ENCODE measurements around the gene VMP1.
"Not testable (repeated sequence)": the region's sequence is repeated elsewhere in the genome, so short reads cannot be mapped to it uniquely, and the experiment has no call there.

The VMP1 gene

DNA sequence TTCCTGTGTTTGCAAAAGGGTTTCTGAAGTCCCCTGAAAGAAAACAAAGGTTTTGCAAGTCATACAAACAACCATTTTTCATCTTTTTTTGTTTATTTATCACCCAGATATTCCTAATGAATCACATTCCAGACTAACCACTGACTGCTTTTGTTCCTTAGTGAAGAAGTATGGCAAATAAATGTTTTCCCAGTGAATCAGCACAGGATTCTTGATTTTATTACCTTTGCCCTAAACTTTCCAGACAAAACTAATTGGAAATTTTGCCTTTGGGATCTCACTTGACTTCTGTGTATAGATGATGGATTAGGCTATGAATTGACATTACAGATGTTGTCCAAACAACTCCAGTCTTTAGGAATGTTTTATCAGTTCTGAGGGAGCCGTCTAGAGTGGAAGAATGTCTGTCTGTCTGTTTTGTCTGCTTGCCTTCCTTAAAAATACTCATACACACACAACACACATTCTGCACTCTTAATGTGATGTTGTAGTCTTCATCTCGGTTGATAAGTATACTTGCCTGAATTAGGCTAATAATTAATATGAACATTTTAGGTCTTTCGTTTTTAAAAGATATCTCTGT is 48.9 kb downstream of the VMP1 start:
- DNase-seq: no peak

DNA sequence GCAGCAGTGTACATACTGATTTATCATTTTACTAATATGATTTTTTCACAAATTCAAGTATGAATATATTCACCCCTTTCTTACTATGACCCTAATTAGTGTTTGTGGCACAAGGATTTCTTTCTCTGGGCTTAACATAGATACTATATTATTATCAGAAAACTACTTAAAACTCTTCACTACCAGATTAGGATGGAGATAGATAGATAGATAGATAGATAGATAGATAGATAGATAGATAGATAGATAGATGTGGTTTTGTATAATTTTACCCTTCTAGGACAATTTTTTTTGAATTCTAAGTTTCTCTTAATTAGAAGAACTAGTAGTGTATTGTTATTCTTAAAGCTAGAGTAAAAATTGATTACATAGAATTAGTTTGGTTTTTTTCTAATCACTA is 49.6 kb downstream of the VMP1 start:
- no peak for DNase-seq

DNA sequence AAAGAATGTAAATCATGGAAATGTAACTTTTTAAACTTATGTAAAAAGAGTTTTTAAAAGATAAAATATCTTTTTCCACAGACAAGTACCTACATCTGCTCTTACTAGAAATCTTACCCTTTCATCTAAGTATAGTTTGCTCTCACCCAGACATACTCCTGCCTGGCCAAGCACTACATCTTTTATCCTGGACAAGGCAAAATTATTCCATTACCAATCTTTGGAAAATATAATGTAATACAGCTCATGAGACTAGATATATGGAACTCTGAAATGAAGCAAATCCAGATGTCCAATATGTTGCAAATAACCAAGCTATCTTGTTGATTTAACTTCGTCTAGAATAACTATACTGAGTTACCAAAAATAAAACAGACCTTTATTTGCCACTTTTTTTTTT is 50.0 kb downstream of the VMP1 start:
- no peak for DNase-seq

DNA sequence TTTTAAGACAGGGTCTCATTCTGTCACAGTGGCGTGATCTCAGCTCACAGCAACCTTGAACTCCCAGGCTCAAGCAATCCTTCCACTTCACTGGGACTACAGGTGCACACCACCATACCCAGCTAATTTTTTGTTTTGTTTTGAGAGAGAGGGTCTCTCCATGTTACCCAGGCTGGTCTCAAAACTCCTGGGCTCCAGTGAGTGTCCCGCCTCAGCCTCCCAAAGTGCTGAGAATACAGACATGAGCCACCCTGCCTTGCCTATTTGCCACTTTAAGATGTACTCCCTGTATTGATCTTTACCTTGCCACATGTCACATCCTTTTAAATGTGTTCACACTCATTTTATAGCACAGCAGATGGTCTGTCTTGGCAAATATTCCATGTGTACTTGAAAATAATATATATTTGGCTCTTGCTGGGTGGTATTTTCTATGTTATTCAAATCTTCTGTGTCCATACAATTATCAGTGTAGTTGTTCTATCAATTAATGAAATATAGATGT is 50.5 kb downstream of the VMP1 start:
- no peak for DNase-seq

DNA sequence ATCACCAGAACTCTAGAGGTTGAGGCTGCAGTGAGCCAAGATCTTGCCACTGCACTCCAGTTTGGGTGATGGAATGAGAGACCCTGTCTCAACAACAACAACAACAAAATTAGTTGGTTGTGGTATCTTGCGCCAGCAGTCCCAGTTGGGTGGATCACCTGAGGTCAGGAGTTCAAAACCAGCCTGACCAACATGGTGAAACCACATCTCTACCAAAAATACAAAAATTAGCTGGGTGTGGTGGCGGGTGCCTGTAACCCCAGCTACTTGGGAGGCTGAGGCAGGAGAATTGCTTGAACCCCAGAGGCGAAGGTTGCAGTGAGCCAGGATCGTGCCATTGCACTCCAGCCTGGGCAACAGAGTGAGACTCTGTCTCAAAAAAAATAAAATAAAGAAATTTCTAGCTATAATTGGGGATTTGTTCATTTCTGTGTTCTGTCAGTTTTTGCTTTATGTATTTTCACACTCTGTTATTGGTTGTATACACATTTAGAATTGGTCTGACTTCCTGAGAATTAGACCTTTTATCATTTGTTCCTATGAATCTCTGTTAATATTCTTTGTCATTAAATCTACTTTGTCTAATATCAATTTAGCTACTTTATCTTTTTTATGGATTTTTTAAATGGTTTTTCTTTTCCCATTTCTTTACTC is 51.7 kb downstream of the VMP1 start:
- not testable (repeated sequence) for DNase-seq

DNA sequence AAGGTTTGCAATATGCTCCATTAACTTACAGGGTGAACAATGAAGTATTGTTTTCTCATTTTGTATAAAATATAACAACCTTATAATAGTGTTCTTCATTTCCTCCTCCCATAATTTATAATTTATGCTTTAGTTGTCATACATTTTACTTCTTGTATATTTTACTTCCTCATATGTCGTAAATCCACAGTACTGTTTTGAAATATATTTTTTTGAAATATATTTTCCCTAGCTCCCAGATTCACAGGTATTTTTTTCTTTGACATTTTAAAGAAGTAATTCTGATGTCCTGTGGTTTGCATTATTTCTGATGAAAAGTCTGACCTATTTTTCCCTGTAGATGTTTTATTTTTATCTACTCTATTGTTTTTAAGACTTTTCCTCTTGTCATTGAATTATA is 52.7 kb downstream of the VMP1 start:
- DNase-seq: no peak

DNA sequence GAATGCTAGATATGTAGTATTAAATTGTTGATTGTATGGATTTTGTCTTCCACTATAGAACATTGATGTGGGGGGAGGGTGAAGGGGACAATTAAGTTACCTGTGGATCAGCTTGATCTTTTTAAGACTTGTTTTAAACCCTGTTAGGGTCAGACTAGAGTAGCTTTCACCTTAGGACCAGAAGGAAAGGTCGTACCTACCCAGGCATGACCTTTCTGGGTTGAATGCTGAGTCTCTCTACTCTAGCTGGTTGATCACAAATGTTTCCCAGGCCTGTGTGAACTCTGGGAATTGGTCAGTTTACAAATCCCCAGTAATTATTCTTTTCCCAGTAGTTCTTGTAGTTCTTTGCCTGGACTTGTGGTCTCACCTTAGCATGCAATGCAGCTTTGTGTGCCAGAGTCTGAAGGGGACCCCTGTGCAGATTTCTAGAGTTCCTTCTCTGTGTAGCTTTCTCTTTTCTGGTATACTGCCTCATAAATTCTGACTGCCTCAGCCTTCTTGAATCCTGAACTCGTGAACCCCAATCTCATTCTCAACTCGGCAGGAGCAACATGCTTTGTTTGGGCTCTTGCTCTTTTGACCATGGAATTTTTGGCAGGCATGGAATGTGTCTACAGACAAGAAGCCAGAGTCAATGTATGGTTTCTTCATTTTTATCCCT is 54.1 kb downstream of the VMP1 start:
- no peak for DNase-seq

DNA sequence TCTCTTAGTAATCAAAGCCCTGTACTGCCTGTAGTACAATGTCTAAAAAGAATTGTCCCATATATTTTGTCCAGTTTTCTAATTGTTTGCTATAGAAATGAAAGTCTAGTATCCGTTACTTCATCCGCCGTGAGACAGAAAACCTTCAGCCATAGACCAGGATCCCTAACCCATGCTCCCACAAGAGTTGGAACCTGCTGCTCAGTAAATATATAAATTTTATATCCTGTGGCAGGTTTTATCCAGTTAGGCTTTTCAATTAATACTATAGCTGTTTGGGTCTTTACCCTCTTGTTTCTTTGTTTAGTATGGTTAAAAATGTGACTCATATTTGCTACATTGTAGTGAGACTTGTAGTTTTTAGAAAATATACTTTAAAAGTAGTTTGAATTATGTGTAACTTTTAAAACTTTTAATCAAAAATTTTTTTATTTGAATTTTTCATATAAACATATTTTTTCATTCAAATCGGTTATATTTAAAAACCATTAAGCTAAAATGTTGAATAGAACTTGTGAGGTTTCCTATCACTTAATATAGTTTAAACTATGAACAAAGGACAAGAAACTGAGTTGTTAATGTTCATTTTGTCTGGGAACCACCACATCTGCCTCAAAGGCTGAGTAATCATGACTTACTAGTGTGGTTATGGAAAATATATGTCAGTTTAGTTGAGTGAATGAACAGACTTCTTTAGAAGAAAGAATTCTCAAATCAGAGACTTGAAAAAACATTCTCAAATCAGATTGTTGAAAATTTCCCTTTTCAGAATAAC is 54.8 kb downstream of the VMP1 start:
- DNase-seq: no peak

DNA sequence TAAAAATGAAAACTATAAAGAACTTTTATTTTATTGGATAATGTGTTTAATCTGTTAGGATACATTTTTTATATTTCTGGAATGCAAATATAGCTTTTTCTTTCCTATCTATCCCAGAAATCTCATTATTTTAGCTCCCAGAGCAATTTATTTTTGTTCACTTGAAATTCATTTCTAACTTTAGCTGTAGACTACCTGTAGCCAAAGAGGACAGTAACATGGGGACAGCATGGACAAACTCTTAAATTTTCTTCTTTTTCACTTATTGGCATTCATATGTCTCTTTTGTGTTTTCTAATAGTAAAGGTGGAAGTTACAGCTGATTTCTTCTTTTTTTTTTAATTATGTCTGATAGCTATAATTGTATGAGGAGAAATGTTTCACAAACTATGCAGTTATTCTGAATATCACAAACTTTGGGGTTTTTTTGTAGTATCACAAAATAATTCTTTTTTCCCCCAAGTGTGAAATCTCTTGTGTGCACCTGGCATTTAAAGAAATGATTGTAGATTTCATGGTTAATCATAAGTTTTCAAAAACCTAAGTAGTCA is 55.4 kb downstream of the VMP1 start:
- no peak for DNase-seq

DNA sequence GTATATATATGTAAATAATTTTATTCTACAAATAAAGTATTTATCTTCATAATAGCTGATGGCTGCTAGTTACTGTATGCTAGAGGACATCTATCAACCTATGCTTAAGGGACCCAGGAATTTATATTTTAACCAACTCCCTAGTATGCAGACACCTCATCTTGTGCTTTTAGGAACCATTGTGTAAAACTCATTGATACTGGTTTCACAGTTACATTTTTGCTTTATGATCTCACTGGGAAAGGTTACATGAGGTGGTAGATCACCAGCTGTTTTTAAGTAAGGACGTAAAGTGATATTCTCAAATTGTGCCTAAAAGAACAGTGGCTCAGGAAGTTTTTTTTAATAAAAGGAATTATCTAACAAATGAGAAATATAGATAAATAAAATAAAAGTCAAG is 56.4 kb downstream of the VMP1 start:
- DNase-seq: no peak

DNA sequence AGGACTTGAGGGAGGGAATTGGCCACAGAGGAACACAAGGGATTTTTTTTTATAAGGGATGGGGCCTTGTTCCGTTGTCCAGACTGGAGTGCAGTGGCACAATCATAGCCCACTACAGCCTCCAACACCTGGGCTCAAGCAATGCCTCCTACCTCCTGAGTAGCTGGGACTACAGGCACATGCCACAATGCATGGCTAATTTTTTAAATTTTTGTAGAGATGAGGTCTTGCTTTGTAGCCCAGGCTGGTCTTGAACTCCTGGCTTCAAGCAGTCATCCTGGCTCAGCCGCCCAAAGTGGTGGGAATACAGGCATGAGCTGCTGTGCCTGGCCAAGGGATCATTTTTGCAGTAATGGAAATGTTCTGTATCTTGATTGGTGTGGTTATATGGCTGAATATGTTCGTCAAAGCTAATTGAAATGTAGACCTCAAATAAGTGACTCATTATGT is 56.9 kb downstream of the VMP1 start:
- peak; percentile 67 for DNase-seq

DNA sequence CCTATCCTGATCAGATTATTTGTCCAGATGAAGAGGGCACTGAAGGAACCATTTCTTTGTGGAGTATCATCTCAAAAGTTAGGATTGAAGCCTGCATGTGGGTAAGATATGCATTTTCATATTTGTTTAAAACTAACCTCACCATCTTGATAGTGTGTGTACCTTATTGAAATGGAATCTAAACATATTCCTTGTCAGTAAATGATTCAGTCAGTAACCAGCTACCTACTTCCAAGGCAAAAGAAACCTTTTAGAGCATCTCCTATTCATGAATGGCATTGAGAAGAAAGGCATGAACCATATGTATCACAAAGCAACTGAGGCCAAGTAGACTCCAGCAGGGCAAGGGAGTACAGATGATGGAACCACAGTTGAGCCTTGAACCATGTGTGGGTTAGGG is 57.6 kb downstream of the VMP1 start:
- DNase-seq: no peak

DNA sequence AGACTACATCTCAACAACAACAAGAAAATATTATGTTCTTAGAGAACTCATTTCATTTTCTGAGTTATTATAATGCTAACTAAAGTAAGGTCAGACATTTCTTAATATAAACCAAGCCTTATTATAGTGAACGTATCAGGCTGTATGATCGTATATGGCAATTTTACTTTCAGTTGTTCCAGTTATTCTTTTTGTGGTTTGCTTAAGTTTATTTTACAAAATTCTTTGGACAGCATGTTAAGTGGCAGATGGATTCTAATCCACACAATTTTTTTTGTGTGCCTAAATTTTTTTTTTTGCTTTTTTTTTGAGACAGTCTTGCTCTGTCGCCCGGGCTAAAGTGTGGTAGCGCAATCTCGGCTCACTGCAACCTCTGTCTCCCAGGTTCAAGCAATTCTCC is 59.0 kb downstream of the VMP1 start:
- DNase-seq: no peak

DNA sequence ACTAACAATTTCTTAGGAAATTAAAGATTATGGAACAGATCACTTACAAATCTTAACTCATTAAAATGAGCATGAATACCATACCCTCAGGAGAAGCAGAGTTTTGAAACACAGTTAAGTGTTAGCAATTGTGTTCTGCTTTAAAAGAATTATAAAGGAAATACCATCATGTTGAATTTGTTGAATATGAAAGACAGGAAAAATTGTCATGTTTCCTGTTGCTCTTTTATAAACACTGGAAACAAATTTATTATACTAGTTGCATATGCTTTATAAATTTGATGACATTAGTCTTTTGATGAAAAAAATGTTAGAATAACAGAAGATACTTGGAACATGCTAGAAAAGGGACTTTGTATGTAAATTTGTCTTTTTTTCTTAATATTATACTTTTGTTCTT is 59.7 kb downstream of the VMP1 start:
- no peak for DNase-seq

DNA sequence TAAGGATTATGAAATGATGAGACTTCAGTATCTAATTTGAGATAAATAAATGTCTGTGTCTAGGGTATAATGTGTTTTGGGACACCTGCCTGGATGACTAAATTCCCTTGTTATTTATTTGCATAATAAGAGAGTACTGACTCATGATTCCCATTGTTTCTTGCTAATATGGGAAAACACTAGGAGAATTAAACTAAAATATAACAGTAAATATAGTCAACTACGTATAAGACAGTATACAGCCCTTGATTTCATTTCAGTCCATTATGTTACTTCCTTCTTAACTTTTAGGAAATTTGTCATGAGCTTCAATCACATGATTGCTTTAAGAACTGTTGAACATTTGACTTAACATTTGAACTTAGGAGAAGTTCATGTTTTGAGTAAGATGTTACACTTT is 62.4 kb downstream of the VMP1 start:
- no peak for DNase-seq

DNA sequence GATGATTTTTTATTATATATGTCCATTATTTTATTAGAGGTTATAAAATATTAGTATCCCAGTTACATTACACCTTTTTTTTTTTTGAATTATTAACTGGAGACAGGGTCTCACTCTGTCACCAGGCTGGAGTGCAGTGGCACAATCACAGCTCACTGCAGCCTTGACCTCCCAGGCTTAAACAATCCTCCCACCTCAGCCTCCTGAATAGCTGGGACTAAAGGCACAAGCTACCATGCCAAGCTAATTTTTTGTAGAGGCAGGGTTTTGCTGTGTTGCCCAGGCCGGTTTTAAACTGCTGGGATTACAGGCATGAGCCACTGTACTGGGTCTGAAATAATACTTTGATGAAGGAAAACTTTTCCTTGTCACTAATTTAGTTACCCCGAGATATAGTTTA is 63.6 kb downstream of the VMP1 start:
- DNase-seq: no peak

DNA sequence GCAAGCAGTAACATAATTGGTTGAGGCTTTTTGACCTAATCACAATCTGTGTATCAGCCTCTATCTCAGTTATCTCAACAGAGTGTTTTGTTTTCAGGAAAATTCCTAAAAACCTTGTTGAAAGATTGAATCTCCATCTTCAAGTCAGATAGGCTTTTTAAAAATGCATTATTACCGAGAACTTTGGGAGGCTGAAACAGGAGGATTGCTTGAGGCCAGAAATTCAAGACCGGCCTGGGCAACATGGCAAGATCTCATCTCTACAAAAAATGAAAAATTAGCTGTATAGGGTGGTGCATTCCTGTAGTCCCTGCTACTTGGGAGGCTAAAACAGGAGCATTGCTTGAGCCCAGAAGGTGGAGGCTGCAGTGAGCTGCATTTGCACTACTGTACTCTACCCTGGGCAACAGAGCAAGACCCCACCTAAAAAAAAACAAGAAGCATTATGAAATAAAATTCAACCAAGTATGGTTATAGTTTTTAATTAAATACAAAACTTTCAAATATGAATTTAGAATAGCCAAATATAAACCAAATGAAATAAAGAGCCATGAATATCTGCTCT is 68.4 kb downstream of the VMP1 start:
- no peak for DNase-seq

DNA sequence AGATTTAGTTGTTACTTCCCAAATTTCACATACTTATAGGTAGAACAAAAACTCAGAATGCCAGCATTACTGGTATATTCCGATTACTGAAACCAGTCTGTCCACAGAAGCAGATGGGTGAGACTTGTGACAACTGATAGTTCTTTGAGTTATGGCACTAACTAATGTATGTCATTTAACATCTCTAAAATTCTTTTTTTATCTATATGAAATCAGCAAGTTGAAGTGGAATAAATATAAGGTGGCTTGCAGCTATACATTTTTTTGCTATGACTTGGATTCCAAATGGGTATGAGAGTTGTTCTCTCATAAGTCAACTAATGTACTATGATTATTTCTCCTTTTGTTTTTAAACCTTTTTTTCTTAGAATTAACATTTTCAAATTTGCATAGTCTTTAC is 69.1 kb downstream of the VMP1 start:
- DNase-seq: no peak

DNA sequence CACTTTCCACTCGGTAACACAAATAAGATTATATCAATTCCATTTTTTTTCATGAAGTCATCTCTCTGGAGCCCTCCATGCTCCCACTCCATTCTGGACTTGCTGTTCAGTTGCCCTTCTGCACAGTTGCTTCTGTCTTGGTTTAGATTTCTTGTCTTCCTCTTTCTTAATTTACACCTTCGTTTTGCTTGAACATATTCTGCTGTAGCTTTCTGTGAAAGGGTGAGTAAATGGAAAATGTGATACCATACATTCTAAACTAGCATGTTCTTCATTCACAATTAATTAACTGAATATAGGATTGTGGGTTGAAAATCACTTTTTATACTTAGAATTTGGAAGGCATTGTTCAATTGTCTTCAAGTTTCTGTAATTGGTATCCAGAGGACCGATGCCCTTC is 69.6 kb downstream of the VMP1 start:
- no peak for DNase-seq

DNA sequence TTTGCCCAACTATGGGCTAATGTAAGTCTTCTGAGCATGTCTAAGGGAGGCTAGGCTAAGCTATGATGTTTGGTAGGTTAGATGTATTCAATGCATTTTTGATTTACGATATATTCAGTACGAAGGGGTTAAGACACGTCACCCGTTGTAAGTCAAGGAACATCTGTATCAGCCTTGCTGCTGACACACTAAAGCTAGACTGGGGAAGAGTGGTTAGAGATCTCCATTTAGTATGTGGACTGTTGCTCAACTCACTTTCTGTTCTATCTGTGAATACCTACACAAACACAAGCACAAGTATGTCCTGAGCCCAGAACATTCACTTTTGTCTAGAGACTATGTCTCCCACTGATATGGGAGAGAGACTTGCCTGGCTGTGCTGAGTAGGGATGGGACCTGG is 71.5 kb downstream of the VMP1 start:
- DNase-seq: no peak

DNA sequence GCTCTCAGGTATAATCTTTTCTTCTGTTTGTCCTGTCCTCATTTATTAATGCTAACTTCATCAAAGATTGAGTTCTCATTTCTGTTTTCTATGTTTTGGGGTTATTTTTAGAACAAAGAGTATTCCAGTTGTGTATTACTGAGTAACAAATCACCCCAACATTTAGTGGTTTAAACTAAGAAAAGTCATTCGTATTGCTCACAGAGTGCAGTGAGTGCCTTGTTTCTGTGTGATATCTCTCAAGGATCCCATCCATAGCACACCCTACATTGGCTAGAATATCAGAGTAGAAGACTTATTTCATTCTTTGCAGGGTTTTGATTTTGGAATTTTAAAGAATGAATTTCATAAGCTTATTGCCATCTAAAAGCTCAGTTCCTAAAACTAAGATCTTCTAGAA is 72.1 kb downstream of the VMP1 start:
- DNase-seq: no peak

DNA sequence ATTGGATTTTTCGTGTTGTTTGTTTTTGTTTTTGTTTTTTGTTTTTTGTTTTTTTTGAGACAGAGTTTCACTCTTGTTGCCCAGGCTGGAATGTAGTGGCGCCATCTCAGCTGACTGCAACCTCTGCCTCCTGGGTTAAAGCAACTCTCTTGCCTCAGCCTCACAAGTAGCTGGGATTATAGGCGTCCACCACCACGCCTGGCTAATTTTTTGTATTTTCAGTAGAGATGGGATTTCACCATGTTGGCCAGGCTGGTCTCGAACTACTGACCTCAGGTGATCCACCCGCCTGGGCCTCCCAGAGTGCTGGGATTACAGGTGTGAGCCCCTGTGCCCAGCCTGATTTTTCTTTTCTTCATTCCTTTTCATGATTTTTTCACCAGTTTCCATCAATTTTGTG is 73.1 kb downstream of the VMP1 start:
- not testable (repeated sequence) for DNase-seq

Measured in stimulated activated CD8-positive, alpha-beta memory T cell treated with anti-CD3 and anti-CD28 coated beads, Interleukin-4, amount 100 ng/mL, for 48 hours (primary cell).